GM12878 (cell line): ENCODE measurements around the gene TSPYL2. TPM values are rescaled to one million over a fixed set of nuclear protein-coding genes. Genes with fewer than 3 reads are reported as not detected.

ENCODE experiments used
- ATAC-seq: fragments of 200-7000 bp; cut with Tn5 transposase; 3 replicates; pipeline ENCODE4 v1.9.1; 2020; ENCODE audit warnings: mild to moderate bottlenecking, moderate library complexity
- BruUV-seq: library from RNA; stranded (reverse); fragments of 400-500 nt; replicated peaks from 2 replicates; lab custom pipeline; 2021; lab: Mats Ljungman, UMichigan
- CTCF ChIA-PET: fragments of 300-600 bp; sonication (Branson Sonifier 250); formaldehyde crosslinking; extraction: SDS; loops from one replicate; lab custom pipeline; 2021; ENCODE audit warnings: inconsistent platforms; lab: Yijun Ruan, JAX
- POLR2A ChIA-PET: fragments of 350-600 bp; formaldehyde crosslinking; extraction: SDS; loops from one replicate; lab custom pipeline; 2021; ENCODE audit warnings: inconsistent platforms; lab: Charles Lee
- RAD21 ChIA-PET: fragments of 300-600 bp; sonication (Branson Sonifier 250); formaldehyde crosslinking; loops from one replicate; lab custom pipeline; 2023; ENCODE audit warnings: antibody characterized with exemption; ENCODE audit not compliant: unreplicated experiment; lab: Charles Lee
- SMC1A ChIA-PET: fragments of 300-600 bp; sonication (Branson Sonifier 250); formaldehyde crosslinking; loops from one replicate; lab custom pipeline; 2023; ENCODE audit not compliant: unreplicated experiment, uncharacterized antibody; lab: Charles Lee
- DNase-seq: peaks from one replicate; pipeline ENCODE4 v3.0.0-alpha.2; 2011; ENCODE audit warnings: low read depth, low spot score
- FAIRE-seq: peaks from 3 replicates; lab custom pipeline; 2011; peaks lifted over from hg19 to GRCh38; lab: Jason Lieb, UNC
- H2AFZ ChIP-seq: 2 replicates; pipeline ENCODE4 v1.6.0; 2011; ENCODE audit warnings: low read depth, low read length, control low read depth; ENCODE audit not compliant: control insufficient read depth
- H3K27ac ChIP-seq: 2 replicates; pipeline ENCODE4 v1.5.1; 2011; ENCODE audit warnings: control low read depth; ENCODE audit not compliant: control insufficient read depth, insufficient read depth
- H3K27me3 ChIP-seq, 2 experiments: replicated peaks in 1 of 2; 2 replicates each; pipeline versions ENCODE4 v1.6.0 to v1.6.1; 2011; ENCODE audit warnings: low read length in 1 of 2; ENCODE audit not compliant: control insufficient read depth in 2 of 2, insufficient read depth in 2 of 2
- H3K36me3 ChIP-seq, 2 experiments: 2 replicates each; pipeline ENCODE4 v1.5.1; 2011; ENCODE audit warnings: low read length in 1 of 2; ENCODE audit not compliant: control insufficient read depth in 2 of 2, insufficient read depth in 2 of 2
- H3K4me1 ChIP-seq: 2 replicates; pipeline ENCODE4 v1.6.1; 2011; ENCODE audit warnings: mild to moderate bottlenecking, low read length, moderate library complexity, mixed read lengths; ENCODE audit not compliant: control insufficient read depth, insufficient read depth
- H3K4me2 ChIP-seq: 2 replicates; pipeline ENCODE4 v1.6.0; 2011; ENCODE audit warnings: control low read depth; ENCODE audit not compliant: control insufficient read depth, insufficient read depth
- H3K4me3 ChIP-seq: fragments of 200-600 bp; sonication (generic); 2 replicates; pipeline ENCODE4 v1.5.1; 2016
- H3K79me2 ChIP-seq: 2 replicates; pipeline ENCODE4 v1.6.0; 2011; ENCODE audit warnings: low read length; ENCODE audit not compliant: control insufficient read depth, insufficient read depth
- H3K9ac ChIP-seq: 2 replicates; pipeline ENCODE4 v1.8.0; 2011; ENCODE audit warnings: low read length, control low read depth, mixed read lengths; ENCODE audit not compliant: control insufficient read depth, insufficient read depth
- H3K9me3 ChIP-seq: replicated peaks from 3 replicates; pipeline ENCODE4 v1.5.1; 2011; ENCODE audit warnings: mild to moderate bottlenecking, low read length; ENCODE audit not compliant: control insufficient read depth, insufficient read depth
- H4K20me1 ChIP-seq: 2 replicates; pipeline ENCODE4 v1.6.0; 2011; ENCODE audit not compliant: control insufficient read depth, insufficient read depth
- CEBPB ChIP-seq, 2 experiments: fragments of 150-350 bp in 1 of 2; IDR thresholded peaks; 2 replicates each; pipeline ENCODE4 v1.6.1; 2012 to 2014; ENCODE audit warnings: low read depth in 2 of 2, low read length in 2 of 2, borderline replicate concordance in 1 of 2, inconsistent platforms in 1 of 2
- FOS ChIP-seq: IDR thresholded peaks from 3 replicates; pipeline ENCODE4 v1.6.1; 2011; ENCODE audit warnings: borderline replicate concordance; ENCODE audit not compliant: insufficient read length; ENCODE audit errors: extremely low read depth
- GABPA ChIP-seq: IDR thresholded peaks from 2 replicates; pipeline ENCODE4 v1.6.1; 2014; ENCODE audit warnings: antibody characterized with exemption, low read depth, mild to moderate bottlenecking, inconsistent platforms
- HDGF ChIP-seq: fragments of 450-650 bp; IDR thresholded peaks from 2 replicates; pipeline ENCODE4 v1.6.1; 2016; ENCODE audit warnings: antibody characterized with exemption
- MYC ChIP-seq: IDR thresholded peaks from 2 replicates; pipeline ENCODE4 v1.6.1; 2011; ENCODE audit warnings: mild to moderate bottlenecking, low read length, moderate library complexity, inconsistent platforms; ENCODE audit not compliant: insufficient read depth, insufficient replicate concordance, insufficient read length, severe bottlenecking
- PML ChIP-seq: IDR thresholded peaks from 2 replicates; pipeline ENCODE4 v1.6.1; 2012; ENCODE audit warnings: low read length, inconsistent platforms
- POU2F2 ChIP-seq: IDR thresholded peaks from 3 replicates; pipeline ENCODE4 v1.6.1; 2011; ENCODE audit warnings: low read depth, mild to moderate bottlenecking, low read length, borderline replicate concordance
- RB1 ChIP-seq: fragments of 450-650 bp; formaldehyde crosslinking; IDR thresholded peaks from 2 replicates; pipeline ENCODE4 v1.6.1; 2017; ENCODE audit warnings: mild to moderate bottlenecking, borderline replicate concordance
- ZNF622 ChIP-seq: fragments of 450-650 bp; IDR thresholded peaks from 2 replicates; pipeline ENCODE4 v1.6.1; 2017; ENCODE audit warnings: mild to moderate bottlenecking, inconsistent platforms
- WGBS: methylation state at CpG from one replicate; pipeline ENCODE4 v1.1.6; 2016; ENCODE audit warnings: low lambda C conversion rate; ENCODE audit not compliant: insufficient replicate concordance, insufficient coverage; ENCODE audit errors: missing lambda C conversion rate; 5-methylcytosine and 5-hydroxymethylcytosine counted together
- in situ Hi-C: fragments of 300-500 bp; cut with MboI; formaldehyde crosslinking; loops from 9 replicates; pipeline ENCODE4 v1.14.3; 2018; ENCODE audit warnings: mixed read lengths
- intact Hi-C: fragments of 100-400 bp; cut with micrococcal nuclease; formaldehyde crosslinking; loops from one replicate; pipeline ENCODE4 v1.14.2; 2022; ENCODE audit not compliant: unreplicated experiment
- polyA plus RNA-seq, 11 experiments: library from polyadenylated mRNA; depleted of rRNA in 4 of 11; unstranded in 6 of 11; stranded (reverse) in 5 of 11; fragments of >200 nt; fragmentation: Nextera tagmentation in 4 of 11; fragmentation: Illumina TruSeq in 1 of 11; extraction: Ambion mirVana in 4 of 11; extraction: Trizol in 1 of 11; gene quantifications; 1 replicate in 1 of 11; 2 replicates in 10 of 11; pipeline versions ENCODE4 v1.2.1 to v1.2.3, GENCODE V29; 2011 to 2016; ENCODE audit warnings: inconsistent platforms in 2 of 11, missing spikeins in 2 of 11, low read depth in 1 of 11
- total RNA-seq, 4 experiments: library from RNA; depleted of rRNA in 3 of 4; stranded (reverse); fragments of >200 nt in 3 of 4; fragmentation: Illumina TruSeq in 1 of 4; extraction: Trizol in 1 of 4; gene quantifications; 2 replicates each; pipeline versions ENCODE4 v1.2.1 to v1.2.3, GENCODE V29; 2013 to 2021
- TF ChIP-seq, protein P1 (sequence below): fragments of 150-350 bp; IDR thresholded peaks from 2 replicates; pipeline ENCODE4 v1.6.1; 2016; ENCODE audit warnings: low read depth, low read length
- TF ChIP-seq, protein P2 (sequence below): fragments of 450-650 bp; formaldehyde crosslinking; IDR thresholded peaks from 2 replicates; pipeline ENCODE4 v1.4.0; 2020; ENCODE audit warnings: mild to moderate bottlenecking, moderate library complexity
- TF ChIP-seq, protein P3 (sequence below): fragments of 450-650 bp; IDR thresholded peaks from 2 replicates; pipeline ENCODE4 v1.6.1; 2017; ENCODE audit warnings: low read depth, mild to moderate bottlenecking, moderate library complexity

The TSPYL2 gene
- total and polyA plus RNA-seq, 10 of the 15 experiments (the other 5 are each of a cell fraction or from before 2014, with no cell fraction given): 0.53 to 24.6 (median 14.5) TPM

DNA sequence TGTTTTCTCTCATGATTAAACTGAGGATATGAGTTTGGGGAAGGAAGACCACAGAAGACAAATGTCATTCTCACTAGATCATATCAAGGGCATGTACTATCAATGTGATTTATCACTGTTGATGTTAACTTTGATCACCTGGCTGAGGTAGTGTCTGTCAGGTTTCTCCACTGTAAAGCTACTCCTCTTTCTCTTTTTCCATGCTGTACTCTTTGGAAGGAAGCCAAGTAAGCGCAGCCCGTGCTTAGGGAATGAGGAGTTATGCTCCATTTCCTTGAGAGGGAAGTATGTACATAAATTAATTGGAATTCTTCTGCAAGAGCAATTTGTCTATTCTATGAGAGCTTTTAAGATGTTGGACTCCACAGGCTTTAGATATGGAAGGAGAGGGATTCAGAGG, 7.8 kb downstream of the TSPYL2 start:
- no peaks in the 10 kb centered on the region for H3K9me3 ChIP-seq
- ChIA-PET SMC1A (no interaction called here), RAD21 (interaction anchor here (1.3 kb wide), 1 partner anchor 17 kb away, joined by 6 read pairs; no protein-coding TSS in a partner anchor), CTCF (interaction anchor here (0.8 to 3.7 kb wide), 2 partner anchors 18 to 26 kb away, joined by 5 to 33 read pairs; no protein-coding TSS in a partner anchor), POLR2A (no interaction called here)
- no peak overlapping the region for H3K4me3 ChIP-seq
- no TSS peak for BruUV-seq
- intact Hi-C loops: loop anchor here (1.0 kb wide), 1 partner anchor 19 kb away; no protein-coding TSS in a partner anchor
- H3K79me2 ChIP-seq: peaks cover 6% of the 10 kb centered on the region
- H3K27ac ChIP-seq: no peak overlapping the region
- in situ Hi-C loops: no loop called here
- no peaks in the 10 kb centered on the region for H3K4me1 ChIP-seq
- H3K9ac ChIP-seq: no peak overlapping the region
- no peaks in the 10 kb centered on the region for H4K20me1 ChIP-seq
- ATAC-seq: no peak
- no peak overlapping the region for H3K4me2 ChIP-seq
- DNase-seq: no peak
- H3K36me3 ChIP-seq: peaks cover 0 to 5% of the 10 kb centered on the region in 2 experiments; a peak in 1 of 4 replicates
- H2AFZ ChIP-seq: no peak overlapping the region
- FAIRE-seq: no peak
- H3K27me3 ChIP-seq: no peaks in the 10 kb centered on the region
- WGBS: 36% methylated on average over 2 of the region's 2 CpGs
- TF ChIP-seq, protein P1, sequence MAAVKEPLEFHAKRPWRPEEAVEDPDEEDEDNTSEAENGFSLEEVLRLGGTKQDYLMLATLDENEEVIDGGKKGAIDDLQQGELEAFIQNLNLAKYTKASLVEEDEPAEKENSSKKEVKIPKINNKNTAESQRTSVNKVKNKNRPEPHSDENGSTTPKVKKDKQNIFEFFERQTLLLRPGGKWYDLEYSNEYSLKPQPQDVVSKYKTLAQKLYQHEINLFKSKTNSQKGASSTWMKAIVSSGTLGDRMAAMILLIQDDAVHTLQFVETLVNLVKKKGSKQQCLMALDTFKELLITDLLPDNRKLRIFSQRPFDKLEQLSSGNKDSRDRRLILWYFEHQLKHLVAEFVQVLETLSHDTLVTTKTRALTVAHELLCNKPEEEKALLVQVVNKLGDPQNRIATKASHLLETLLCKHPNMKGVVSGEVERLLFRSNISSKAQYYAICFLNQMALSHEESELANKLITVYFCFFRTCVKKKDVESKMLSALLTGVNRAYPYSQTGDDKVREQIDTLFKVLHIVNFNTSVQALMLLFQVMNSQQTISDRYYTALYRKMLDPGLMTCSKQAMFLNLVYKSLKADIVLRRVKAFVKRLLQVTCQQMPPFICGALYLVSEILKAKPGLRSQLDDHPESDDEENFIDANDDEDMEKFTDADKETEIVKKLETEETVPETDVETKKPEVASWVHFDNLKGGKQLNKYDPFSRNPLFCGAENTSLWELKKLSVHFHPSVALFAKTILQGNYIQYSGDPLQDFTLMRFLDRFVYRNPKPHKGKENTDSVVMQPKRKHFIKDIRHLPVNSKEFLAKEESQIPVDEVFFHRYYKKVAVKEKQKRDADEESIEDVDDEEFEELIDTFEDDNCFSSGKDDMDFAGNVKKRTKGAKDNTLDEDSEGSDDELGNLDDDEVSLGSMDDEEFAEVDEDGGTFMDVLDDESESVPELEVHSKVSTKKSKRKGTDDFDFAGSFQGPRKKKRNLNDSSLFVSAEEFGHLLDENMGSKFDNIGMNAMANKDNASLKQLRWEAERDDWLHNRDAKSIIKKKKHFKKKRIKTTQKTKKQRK: no peak
- TF ChIP-seq RB1: no peak
- no peak for TF ChIP-seq CEBPB (IDR thresholded peaks at IDR 0.05; ENCODE audit: borderline replicate concordance in 1 of 2, low read depth in 2 of 2, low read length in 2 of 2)
- TF ChIP-seq ZNF622: no peak
- no peak for TF ChIP-seq HDGF
- TF ChIP-seq, protein P2, sequence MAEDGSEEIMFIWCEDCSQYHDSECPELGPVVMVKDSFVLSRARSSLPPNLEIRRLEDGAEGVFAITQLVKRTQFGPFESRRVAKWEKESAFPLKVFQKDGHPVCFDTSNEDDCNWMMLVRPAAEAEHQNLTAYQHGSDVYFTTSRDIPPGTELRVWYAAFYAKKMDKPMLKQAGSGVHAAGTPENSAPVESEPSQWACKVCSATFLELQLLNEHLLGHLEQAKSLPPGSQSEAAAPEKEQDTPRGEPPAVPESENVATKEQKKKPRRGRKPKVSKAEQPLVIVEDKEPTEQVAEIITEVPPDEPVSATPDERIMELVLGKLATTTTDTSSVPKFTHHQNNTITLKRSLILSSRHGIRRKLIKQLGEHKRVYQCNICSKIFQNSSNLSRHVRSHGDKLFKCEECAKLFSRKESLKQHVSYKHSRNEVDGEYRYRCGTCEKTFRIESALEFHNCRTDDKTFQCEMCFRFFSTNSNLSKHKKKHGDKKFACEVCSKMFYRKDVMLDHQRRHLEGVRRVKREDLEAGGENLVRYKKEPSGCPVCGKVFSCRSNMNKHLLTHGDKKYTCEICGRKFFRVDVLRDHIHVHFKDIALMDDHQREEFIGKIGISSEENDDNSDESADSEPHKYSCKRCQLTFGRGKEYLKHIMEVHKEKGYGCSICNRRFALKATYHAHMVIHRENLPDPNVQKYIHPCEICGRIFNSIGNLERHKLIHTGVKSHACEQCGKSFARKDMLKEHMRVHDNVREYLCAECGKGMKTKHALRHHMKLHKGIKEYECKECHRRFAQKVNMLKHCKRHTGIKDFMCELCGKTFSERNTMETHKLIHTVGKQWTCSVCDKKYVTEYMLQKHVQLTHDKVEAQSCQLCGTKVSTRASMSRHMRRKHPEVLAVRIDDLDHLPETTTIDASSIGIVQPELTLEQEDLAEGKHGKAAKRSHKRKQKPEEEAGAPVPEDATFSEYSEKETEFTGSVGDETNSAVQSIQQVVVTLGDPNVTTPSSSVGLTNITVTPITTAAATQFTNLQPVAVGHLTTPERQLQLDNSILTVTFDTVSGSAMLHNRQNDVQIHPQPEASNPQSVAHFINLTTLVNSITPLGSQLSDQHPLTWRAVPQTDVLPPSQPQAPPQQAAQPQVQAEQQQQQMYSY (CRISPR knock-in tag): no peak
- no peak for TF ChIP-seq MYC
- TF ChIP-seq GABPA: no peak
- no peak for TF ChIP-seq POU2F2
- no peak for TF ChIP-seq FOS
- no peak for TF ChIP-seq PML
- TF ChIP-seq, protein P3, sequence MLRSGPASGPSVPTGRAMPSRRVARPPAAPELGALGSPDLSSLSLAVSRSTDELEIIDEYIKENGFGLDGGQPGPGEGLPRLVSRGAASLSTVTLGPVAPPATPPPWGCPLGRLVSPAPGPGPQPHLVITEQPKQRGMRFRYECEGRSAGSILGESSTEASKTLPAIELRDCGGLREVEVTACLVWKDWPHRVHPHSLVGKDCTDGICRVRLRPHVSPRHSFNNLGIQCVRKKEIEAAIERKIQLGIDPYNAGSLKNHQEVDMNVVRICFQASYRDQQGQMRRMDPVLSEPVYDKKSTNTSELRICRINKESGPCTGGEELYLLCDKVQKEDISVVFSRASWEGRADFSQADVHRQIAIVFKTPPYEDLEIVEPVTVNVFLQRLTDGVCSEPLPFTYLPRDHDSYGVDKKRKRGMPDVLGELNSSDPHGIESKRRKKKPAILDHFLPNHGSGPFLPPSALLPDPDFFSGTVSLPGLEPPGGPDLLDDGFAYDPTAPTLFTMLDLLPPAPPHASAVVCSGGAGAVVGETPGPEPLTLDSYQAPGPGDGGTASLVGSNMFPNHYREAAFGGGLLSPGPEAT: no peak
